H1 (cell line): ENCODE measurements around the gene LIPE. TPM values are rescaled to one million over a fixed set of nuclear protein-coding genes. Genes with fewer than 3 reads are reported as not detected.
A peak's percentile ranks its signal among the peaks of the same experiment; 100 is the strongest.

Source experiments
- CTCF ChIA-PET: fragments of 300-600 bp; sonication (Branson Sonifier 250); formaldehyde crosslinking; loops from one replicate; lab custom pipeline; 2021; ENCODE audit not compliant: partially characterized antibody; lab: Charles Lee
- POLR2A ChIA-PET: fragments of 300-600 bp; sonication (Branson Sonifier 250); formaldehyde crosslinking; loops from one replicate; lab custom pipeline; 2021; ENCODE audit warnings: inconsistent platforms; ENCODE audit not compliant: partially characterized antibody; lab: Charles Lee
- DNase-seq, 2 experiments: peaks; one replicate each; pipeline versions ENCODE4 v3.0.0 to v3.0.0-alpha.2; 2010 to 2022; ENCODE audit warnings: low spot score in 2 of 2, low read depth in 1 of 2, mixed read lengths in 1 of 2
- FAIRE-seq: peaks from 2 replicates; lab custom pipeline; 2011; peaks lifted over from hg19 to GRCh38; lab: Jason Lieb, UNC
- H2AFZ ChIP-seq: 2 replicates; pipeline ENCODE4 v1.8.1; 2012; ENCODE audit warnings: low read length, inconsistent platforms
- H2AK5ac ChIP-seq: 2 replicates; pipeline ENCODE4 v1.6.1; 2013; ENCODE audit warnings: low read depth, low read length
- H2BK120ac ChIP-seq: replicated peaks from 2 replicates; pipeline ENCODE3; 2013; ENCODE audit warnings: low read depth, low read length, inconsistent platforms
- H2BK12ac ChIP-seq: 2 replicates; pipeline ENCODE4 v1.6.1; 2013; ENCODE audit warnings: low read depth, low read length
- H2BK15ac ChIP-seq: 2 replicates; pipeline ENCODE4 v1.6.1; 2013; ENCODE audit warnings: low read length
- H2BK20ac ChIP-seq: 2 replicates; pipeline ENCODE4 v1.6.1; 2013; ENCODE audit warnings: low read length
- H2BK5ac ChIP-seq: 2 replicates; pipeline ENCODE4 v1.6.1; 2013; ENCODE audit warnings: low read depth, low read length
- H3K14ac ChIP-seq: 2 replicates; pipeline ENCODE4 v1.6.1; 2013; ENCODE audit warnings: inconsistent platforms; ENCODE audit not compliant: insufficient read length
- H3K18ac ChIP-seq: 2 replicates; pipeline ENCODE4 v1.6.1; 2013; ENCODE audit warnings: low read length; ENCODE audit errors: extremely low read depth
- H3K23ac ChIP-seq: 2 replicates; pipeline ENCODE4 v1.6.1; 2013; ENCODE audit warnings: inconsistent platforms; ENCODE audit not compliant: insufficient read length
- H3K23me2 ChIP-seq: 2 replicates; pipeline ENCODE4 v1.6.1; 2013; ENCODE audit warnings: low read depth, low read length
- H3K27ac ChIP-seq: 2 replicates; pipeline ENCODE4 v1.6.1; 2011; ENCODE audit warnings: low read depth, low read length, inconsistent platforms
- H3K27me3 ChIP-seq, 4 experiments: replicated peaks in 1 of 4; 1 replicate in 1 of 4; 2 replicates in 3 of 4; pipeline versions ENCODE4 v1.6.1 to v1.8.1; 2011 to 2013; ENCODE audit warnings: low read length in 3 of 4, mild to moderate bottlenecking in 3 of 4, inconsistent platforms in 2 of 4, mixed read lengths in 2 of 4, moderate library complexity in 1 of 4; ENCODE audit not compliant: control insufficient read depth in 3 of 4, insufficient read depth in 3 of 4; ENCODE audit errors: extremely low read depth in 1 of 4
- H3K36me3 ChIP-seq, 4 experiments: 2 replicates each; pipeline versions ENCODE4 v1.6.1 to v1.8.1; 2011 to 2013; ENCODE audit warnings: mild to moderate bottlenecking in 4 of 4, low read length in 3 of 4, moderate library complexity in 2 of 4, control low read depth in 1 of 4, inconsistent platforms in 1 of 4; ENCODE audit not compliant: insufficient read depth in 4 of 4, control insufficient read depth in 2 of 4
- H3K4ac ChIP-seq: replicated peaks from 2 replicates; pipeline ENCODE3; 2013; ENCODE audit warnings: low read length, low read depth, mixed read lengths, inconsistent platforms; ENCODE audit not compliant: insufficient read length
- H3K4me1 ChIP-seq, 4 experiments: replicated peaks in 1 of 4; 1 replicate in 1 of 4; 2 replicates in 3 of 4; pipeline versions ENCODE4 v1.6.1 to v1.8.1; 2011 to 2013; ENCODE audit warnings: low read length in 3 of 4, inconsistent platforms in 2 of 4, mixed read lengths in 1 of 4; ENCODE audit not compliant: insufficient read depth in 4 of 4, control insufficient read depth in 3 of 4
- H3K4me2 ChIP-seq, 2 experiments: 2 replicates each; pipeline versions ENCODE4 v1.6.1 to v1.8.1; 2011 to 2013; ENCODE audit warnings: low read depth in 2 of 2, low read length in 2 of 2, control low read depth in 1 of 2, inconsistent platforms in 1 of 2, mild to moderate bottlenecking in 1 of 2; ENCODE audit not compliant: insufficient read depth in 1 of 2
- H3K4me3 ChIP-seq, 4 experiments: fragments of 200-600, 300-600 bp in 1 of 4; sonication (generic), shearing (Covaris generic), sonication (Bioruptor Twin) in 1 of 4; 2 replicates each; pipeline versions ENCODE4 v1.5.1 to v1.8.1; 2011 to 2016; ENCODE audit warnings: low read length in 4 of 4, low read depth in 3 of 4, control low read depth in 2 of 4, inconsistent platforms in 2 of 4, mild to moderate bottlenecking in 2 of 4, mixed read lengths in 1 of 4, moderate library complexity in 1 of 4; ENCODE audit not compliant: insufficient read depth in 2 of 4; ENCODE audit errors: extremely low read depth in 1 of 4
- H3K56ac ChIP-seq: replicated peaks from 2 replicates; pipeline ENCODE3; 2013; ENCODE audit warnings: low read depth, mild to moderate bottlenecking, mixed read lengths, low read length, inconsistent platforms; ENCODE audit not compliant: insufficient read length
- H3K79me1 ChIP-seq: 2 replicates; pipeline ENCODE4 v1.6.1; 2013; ENCODE audit warnings: low read depth, low read length, control low read depth
- H3K79me2 ChIP-seq, 2 experiments: 2 replicates each; pipeline versions ENCODE4 v1.6.1 to v1.8.1; 2012 to 2013; ENCODE audit warnings: low read length in 2 of 2, mild to moderate bottlenecking in 2 of 2, inconsistent platforms in 1 of 2; ENCODE audit not compliant: insufficient read depth in 2 of 2, control insufficient read depth in 1 of 2
- H3K9ac ChIP-seq, 4 experiments: replicated peaks in 1 of 4; 1 replicate in 1 of 4; 2 replicates in 3 of 4; pipeline versions ENCODE4 v1.6.1 to v1.8.1; 2011 to 2013; ENCODE audit warnings: low read depth in 3 of 4, low read length in 3 of 4, control low read depth in 2 of 4, mild to moderate bottlenecking in 2 of 4, moderate library complexity in 2 of 4, inconsistent platforms in 1 of 4; ENCODE audit errors: extremely low read depth in 1 of 4
- H3K9me3 ChIP-seq, 2 experiments: 2 replicates each; pipeline versions ENCODE4 v1.6.1 to v1.8.1; 2012 to 2013; ENCODE audit warnings: mild to moderate bottlenecking in 2 of 2, moderate library complexity in 2 of 2, control low read depth in 1 of 2, inconsistent platforms in 1 of 2, low read depth in 1 of 2, low read length in 1 of 2, mixed read lengths in 1 of 2; ENCODE audit not compliant: insufficient read depth in 2 of 2
- H4K20me1 ChIP-seq, 2 experiments: replicated peaks in 1 of 2; 2 replicates each; pipeline versions ENCODE3 to v1.8.1; 2011 to 2013; ENCODE audit warnings: inconsistent platforms in 2 of 2, low read length in 2 of 2, mild to moderate bottlenecking in 1 of 2; ENCODE audit not compliant: insufficient read depth in 2 of 2, control insufficient read depth in 1 of 2
- H4K5ac ChIP-seq: 2 replicates; pipeline ENCODE4 v1.6.1; 2013; ENCODE audit warnings: low read length, low read depth, mixed read lengths, inconsistent platforms; ENCODE audit not compliant: insufficient read length
- H4K8ac ChIP-seq: 2 replicates; pipeline ENCODE4 v1.8.0; 2013; ENCODE audit warnings: mild to moderate bottlenecking, moderate library complexity, low read length, inconsistent platforms; ENCODE audit not compliant: insufficient read depth; ENCODE audit errors: extremely low read depth
- H4K91ac ChIP-seq: replicated peaks from 2 replicates; pipeline ENCODE3; 2013; ENCODE audit warnings: low read length, mixed read lengths, inconsistent platforms; ENCODE audit not compliant: insufficient read length
- ATF2 ChIP-seq: IDR thresholded peaks from 2 replicates; pipeline ENCODE4 v1.6.1; 2012; ENCODE audit warnings: low read length, inconsistent platforms
- GABPA ChIP-seq: IDR thresholded peaks from 2 replicates; pipeline ENCODE4 v1.6.1; 2011; ENCODE audit warnings: mild to moderate bottlenecking, low read length, moderate library complexity, borderline replicate concordance; ENCODE audit not compliant: insufficient read depth
- GTF2F1 ChIP-seq: IDR thresholded peaks from 2 replicates; pipeline ENCODE4 v1.6.1; 2012; ENCODE audit warnings: low read depth, low read length, improper control_type of control experiment, borderline replicate concordance
- KDM5A ChIP-seq: fragments of 200-600 bp; IDR thresholded peaks from 2 replicates; pipeline ENCODE4 v1.7.1; 2012; ENCODE audit warnings: mild to moderate bottlenecking, low read length, inconsistent platforms, mixed read lengths
- MAX ChIP-seq: IDR thresholded peaks from 2 replicates; pipeline ENCODE4 v1.6.1; 2012; ENCODE audit warnings: inconsistent platforms
- TAF7 ChIP-seq: optimal IDR thresholded peaks from 2 replicates; pipeline ENCODE3; 2011; ENCODE audit warnings: low read depth, mild to moderate bottlenecking, inconsistent platforms, low read length, moderate library complexity, borderline replicate concordance
- WGBS, 2 experiments: shearing (Covaris generic) in 1 of 2; methylation state at CpG; one replicate each; pipeline versions ENCODE4 v1.1.6 to v1.1.7; 2013 to 2015; ENCODE audit warnings: low lambda C conversion rate in 2 of 2, mixed read lengths in 2 of 2, inconsistent platforms in 1 of 2, low coverage in 1 of 2, missing lambda C conversion rate in 1 of 2; ENCODE audit not compliant: insufficient replicate concordance in 2 of 2, insufficient coverage in 1 of 2, insufficient read length in 1 of 2; ENCODE audit errors: extremely low coverage in 1 of 2, missing lambda C conversion rate in 1 of 2; 5-methylcytosine and 5-hydroxymethylcytosine counted together
- polyA plus RNA-seq, 7 experiments: library from polyadenylated mRNA; depleted of rRNA in 3 of 7; stranded (reverse) in 5 of 7; unstranded in 2 of 7; fragments of >200 nt in 5 of 7; fragments of 200-250 nt in 2 of 7; gene quantifications; 1 replicate in 5 of 7; 2 replicates in 1 of 7; 4 replicates in 1 of 7; pipeline versions ENCODE4 v1.2.1 to v1.2.3, GENCODE V29; 2011 to 2013; ENCODE audit warnings: missing spikeins in 2 of 7, mixed read lengths in 2 of 7
- total RNA-seq: library from RNA; stranded (reverse); fragmentation: NEBNext Ultra II Directional; extraction: Animal tissue kit (Norgen Biotek cat#: 25700); gene quantifications from 2 replicates; pipeline ENCODE4 v1.2.1, GENCODE V29; 2021

The LIPE gene
- total and polyA plus RNA-seq, 2 of the 8 experiments (the other 6 are each of a cell fraction or from before 2014, with no cell fraction given): 8.7 to 15.9 TPM

GRCh38 chr19:42367929-42368328 is 59.3 kb downstream of the LIPE start:
- peaks cover 5 to 13% (median 6%) of the 10 kb centered on the region in 4 experiments; a peak in 7 of 8 replicates for H3K36me3 ChIP-seq
- H3K9me3 ChIP-seq: peaks cover 0 to 6% of the 10 kb centered on the region in 2 experiments; a peak in 1 of 4 replicates
- H3K23me2 ChIP-seq: no peaks in the 10 kb centered on the region; the same call in 1 of the 2 replicates
- H3K14ac ChIP-seq: no peak overlapping the region
- no peak for DNase-seq
- no peak overlapping the region for H4K8ac ChIP-seq
- 0 out of 2 replicates have a peak overlapping the region, but pooled peaks have one; percentile 24 for H3K18ac ChIP-seq
- no peak overlapping the region for H3K4me3 ChIP-seq
- H3K9ac ChIP-seq: no peak overlapping the region
- no peak overlapping the region; the same call in 1 of the 2 replicates for H2BK20ac ChIP-seq
- H2AFZ ChIP-seq: no peak overlapping the region
- no peaks in the 10 kb centered on the region for H3K27me3 ChIP-seq
- no peak overlapping the region for H3K4ac ChIP-seq
- H4K20me1 ChIP-seq: no peaks in the 10 kb centered on the region
- H2BK5ac ChIP-seq: 0 out of 2 replicates have a peak overlapping the region, but pooled peaks have one; percentile 84
- POLR2A ChIA-PET: interaction anchor here (1.2 kb wide), 1 partner anchor 14 kb away, joined by 4 read pairs; no protein-coding TSS in a partner anchor
- no peak overlapping the region for H2BK120ac ChIP-seq
- CTCF ChIA-PET: interaction anchor here (0.6 to 1.3 kb wide), 4 partner anchors 11 to 259 kb away, joined by 3 to 4 read pairs (median 3); no protein-coding TSS in a partner anchor
- peak overlapping the region; percentile 6; the same call in 1 of the 2 replicates for H2BK12ac ChIP-seq
- no peak overlapping the region for H2AK5ac ChIP-seq
- no peak overlapping the region for H2BK15ac ChIP-seq
- peaks cover 2% of the 10 kb centered on the region for H3K79me1 ChIP-seq
- H4K5ac ChIP-seq: no peak overlapping the region
- TF ChIP-seq GABPA (no peak), MAX (no peak), ATF2 (no peak), TAF7 (no peak), KDM5A (no peak), GTF2F1 (no peak)
- TF ChIP-seq, all 59 proteins: peak for 0
- Histone ChIP-seq H3K4me2 (no peak overlapping the region), H3K79me2 (no peaks in the 10 kb centered on the region), H3K56ac (no peak overlapping the region), H4K91ac (no peak overlapping the region), H3K23ac (no peak overlapping the region), H3K4me1 (peaks cover 7 to 31% (median 22%) of the 10 kb centered on the region in 4 experiments), H3K27ac (no peak overlapping the region)
- no peak for FAIRE-seq
- WGBS, 2 experiments: 94% methylated on average over 4 of the region's 4 CpGs; no CpG with 5 or more reads in 1 of the 2 experiments
